Measurements from ENCODE around the gene NLGN4Y. TPM values are rescaled to one million over a fixed set of nuclear protein-coding genes. Genes with fewer than 3 reads are reported as not detected.

The NLGN4Y gene
- total RNA-seq, 1 experiment from 2014 or later, result not detected

DNA sequence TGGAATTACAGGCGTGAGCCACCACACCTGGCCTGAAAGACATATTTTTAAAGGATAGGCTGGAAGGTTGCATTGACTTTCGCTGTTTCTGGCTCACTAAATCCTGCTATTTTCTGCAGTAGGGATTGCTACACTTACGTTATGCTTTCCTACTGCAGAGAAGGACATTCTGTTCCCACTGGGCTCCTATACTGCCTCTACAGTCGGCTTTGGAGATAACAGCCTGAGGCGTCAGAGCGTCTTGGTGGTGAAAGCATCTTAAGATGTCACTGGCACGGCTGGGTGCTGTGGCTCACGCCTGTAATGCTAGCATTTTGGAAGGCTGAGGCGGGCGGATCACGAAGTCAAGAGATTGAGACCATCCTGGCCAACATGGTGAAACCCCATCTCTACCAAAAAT, 77.0 kb downstream of the NLGN4Y start:
- H3K4me3 ChIP-seq (ENCODE audit: low read depth in 2 of 2, low read length in 2 of 2), result no peak overlapping the region
- ATAC-seq (no peak), DNase-seq (ENCODE audit: low read depth, low spot score) (no peak)
- no peaks in the 10 kb centered on the region for H3K9me3 ChIP-seq (ENCODE audit: control insufficient read depth, insufficient read depth, low read depth, low read length)
- H3K4me1 ChIP-seq (ENCODE audit: control insufficient read depth, insufficient read depth, low read length), result no peaks in the 10 kb centered on the region
- H3K27me3 ChIP-seq (ENCODE audit: control insufficient read depth, insufficient read depth, low read length), result no peaks in the 10 kb centered on the region
- no peak overlapping the region for H3K27ac ChIP-seq (ENCODE audit: low read length)
- intact Hi-C loops (cut with micrococcal nuclease; ENCODE audit: unreplicated experiment) (no loop called here), in situ Hi-C loops (cut with HindIII; ENCODE audit: low pct_unique_long_range_greater_than_20kb, low sequenced_read_pairs) (no loop called here)
- POLR2A ChIA-PET, result no interaction called here
- no TSS peak for BruUV-seq (replicated peaks)
- TF ChIP-seq, protein P1, sequence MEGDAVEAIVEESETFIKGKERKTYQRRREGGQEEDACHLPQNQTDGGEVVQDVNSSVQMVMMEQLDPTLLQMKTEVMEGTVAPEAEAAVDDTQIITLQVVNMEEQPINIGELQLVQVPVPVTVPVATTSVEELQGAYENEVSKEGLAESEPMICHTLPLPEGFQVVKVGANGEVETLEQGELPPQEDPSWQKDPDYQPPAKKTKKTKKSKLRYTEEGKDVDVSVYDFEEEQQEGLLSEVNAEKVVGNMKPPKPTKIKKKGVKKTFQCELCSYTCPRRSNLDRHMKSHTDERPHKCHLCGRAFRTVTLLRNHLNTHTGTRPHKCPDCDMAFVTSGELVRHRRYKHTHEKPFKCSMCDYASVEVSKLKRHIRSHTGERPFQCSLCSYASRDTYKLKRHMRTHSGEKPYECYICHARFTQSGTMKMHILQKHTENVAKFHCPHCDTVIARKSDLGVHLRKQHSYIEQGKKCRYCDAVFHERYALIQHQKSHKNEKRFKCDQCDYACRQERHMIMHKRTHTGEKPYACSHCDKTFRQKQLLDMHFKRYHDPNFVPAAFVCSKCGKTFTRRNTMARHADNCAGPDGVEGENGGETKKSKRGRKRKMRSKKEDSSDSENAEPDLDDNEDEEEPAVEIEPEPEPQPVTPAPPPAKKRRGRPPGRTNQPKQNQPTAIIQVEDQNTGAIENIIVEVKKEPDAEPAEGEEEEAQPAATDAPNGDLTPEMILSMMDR (IDR thresholded peaks at IDR 0.05), result no peak
- TF ChIP-seq, protein P2, sequence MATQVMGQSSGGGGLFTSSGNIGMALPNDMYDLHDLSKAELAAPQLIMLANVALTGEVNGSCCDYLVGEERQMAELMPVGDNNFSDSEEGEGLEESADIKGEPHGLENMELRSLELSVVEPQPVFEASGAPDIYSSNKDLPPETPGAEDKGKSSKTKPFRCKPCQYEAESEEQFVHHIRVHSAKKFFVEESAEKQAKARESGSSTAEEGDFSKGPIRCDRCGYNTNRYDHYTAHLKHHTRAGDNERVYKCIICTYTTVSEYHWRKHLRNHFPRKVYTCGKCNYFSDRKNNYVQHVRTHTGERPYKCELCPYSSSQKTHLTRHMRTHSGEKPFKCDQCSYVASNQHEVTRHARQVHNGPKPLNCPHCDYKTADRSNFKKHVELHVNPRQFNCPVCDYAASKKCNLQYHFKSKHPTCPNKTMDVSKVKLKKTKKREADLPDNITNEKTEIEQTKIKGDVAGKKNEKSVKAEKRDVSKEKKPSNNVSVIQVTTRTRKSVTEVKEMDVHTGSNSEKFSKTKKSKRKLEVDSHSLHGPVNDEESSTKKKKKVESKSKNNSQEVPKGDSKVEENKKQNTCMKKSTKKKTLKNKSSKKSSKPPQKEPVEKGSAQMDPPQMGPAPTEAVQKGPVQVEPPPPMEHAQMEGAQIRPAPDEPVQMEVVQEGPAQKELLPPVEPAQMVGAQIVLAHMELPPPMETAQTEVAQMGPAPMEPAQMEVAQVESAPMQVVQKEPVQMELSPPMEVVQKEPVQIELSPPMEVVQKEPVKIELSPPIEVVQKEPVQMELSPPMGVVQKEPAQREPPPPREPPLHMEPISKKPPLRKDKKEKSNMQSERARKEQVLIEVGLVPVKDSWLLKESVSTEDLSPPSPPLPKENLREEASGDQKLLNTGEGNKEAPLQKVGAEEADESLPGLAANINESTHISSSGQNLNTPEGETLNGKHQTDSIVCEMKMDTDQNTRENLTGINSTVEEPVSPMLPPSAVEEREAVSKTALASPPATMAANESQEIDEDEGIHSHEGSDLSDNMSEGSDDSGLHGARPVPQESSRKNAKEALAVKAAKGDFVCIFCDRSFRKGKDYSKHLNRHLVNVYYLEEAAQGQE (IDR thresholded peaks at IDR 0.05; ENCODE audit: insufficient read depth in 1 of 2, low read depth in 2 of 2, low read length in 1 of 2), result no peak
- TF ChIP-seq TCF7L2 (IDR thresholded peaks at IDR 0.05; ENCODE audit: low read depth, low read length) (no peak), SIN3A (IDR thresholded peaks at IDR 0.05; ENCODE audit: borderline replicate concordance, insufficient read depth, low read depth, low read length) (no peak), POLR2AphosphoS5 (IDR thresholded peaks at IDR 0.05; ENCODE audit: low read depth, low read length) (no peak)
- H3K36me3 ChIP-seq (ENCODE audit: control insufficient read depth, insufficient read depth, low read length), result no peaks in the 10 kb centered on the region
- CTCF ChIA-PET, result no interaction called here

DNA sequence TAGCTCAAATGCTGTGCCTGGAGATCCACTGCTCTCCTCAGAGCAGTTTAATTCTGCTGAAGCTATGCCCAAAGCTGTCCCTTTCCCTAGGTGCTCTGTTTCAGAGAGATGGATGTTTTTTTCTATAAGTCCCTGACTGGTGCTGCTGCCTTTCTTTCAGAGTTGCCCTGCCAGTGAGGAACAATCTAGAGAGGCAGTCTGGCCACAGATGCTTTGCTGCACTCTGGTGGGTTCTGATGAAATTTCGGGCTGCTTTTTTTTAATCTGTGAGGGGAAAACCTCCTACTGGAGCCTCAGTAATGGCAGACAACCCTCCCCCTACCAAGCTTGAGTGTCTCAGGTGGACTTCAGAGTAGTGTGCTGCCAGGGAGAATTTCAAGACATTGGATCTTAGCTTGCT, 93.3 kb downstream of the NLGN4Y start:
- Histone ChIP-seq H3K4me3 (ENCODE audit: low read depth in 2 of 2, low read length in 2 of 2) (no peak overlapping the region), H3K36me3 (ENCODE audit: control insufficient read depth, insufficient read depth, low read length) (no peaks in the 10 kb centered on the region), H3K27ac (ENCODE audit: low read length) (no peak overlapping the region), H3K9me3 (ENCODE audit: control insufficient read depth, insufficient read depth, low read depth, low read length) (no peaks in the 10 kb centered on the region), H3K4me1 (ENCODE audit: control insufficient read depth, insufficient read depth, low read length) (no peaks in the 10 kb centered on the region), H3K27me3 (ENCODE audit: control insufficient read depth, insufficient read depth, low read length) (no peaks in the 10 kb centered on the region)
- no peak for TF ChIP-seq TCF7L2 (IDR thresholded peaks at IDR 0.05; ENCODE audit: low read depth, low read length)
- TF ChIP-seq, protein P1 (IDR thresholded peaks at IDR 0.05), result no peak
- TF ChIP-seq, protein P2 (IDR thresholded peaks at IDR 0.05; ENCODE audit: insufficient read depth in 1 of 2, low read depth in 2 of 2, low read length in 1 of 2), result no peak
- no peak for TF ChIP-seq POLR2AphosphoS5 (IDR thresholded peaks at IDR 0.05; ENCODE audit: low read depth, low read length)
- TF ChIP-seq SIN3A (IDR thresholded peaks at IDR 0.05; ENCODE audit: borderline replicate concordance, insufficient read depth, low read depth, low read length), result no peak
- in situ Hi-C loops (cut with HindIII; ENCODE audit: low pct_unique_long_range_greater_than_20kb, low sequenced_read_pairs), result no loop called here
- CTCF ChIA-PET, result no interaction called here
- intact Hi-C loops (cut with micrococcal nuclease; ENCODE audit: unreplicated experiment), result no loop called here
- POLR2A ChIA-PET, result no interaction called here
- no TSS peak for BruUV-seq (replicated peaks)
- DNase-seq (ENCODE audit: low read depth, low spot score), result no peak
- ATAC-seq, result no peak
